Superior temporal gyrus (tissue), 1 donor: ENCODE measurements around the gene ZKSCAN3.
"Not testable (repeated sequence)": the region's sequence is repeated elsewhere in the genome, so short reads cannot be mapped to it uniquely, and the experiment has no call there.

Experiments
- DNase-seq: peaks from one replicate; pipeline ENCODE4 v3.0.0-alpha.2; 2016; ENCODE audit errors: extremely low spot score

The ZKSCAN3 gene

GRCh38 chr6:28343898-28344677 is 5.7 kb upstream of the ZKSCAN3 start:
- DNase-seq, result no peak

GRCh38 chr6:28345201-28345600 is 4.5 kb upstream of the ZKSCAN3 start:
- DNase-seq, result no peak

GRCh38 chr6:28347119-28347518 is 2.6 kb upstream of the ZKSCAN3 start:
- no peak for DNase-seq

- no peak for DNase-seq
These were observed 329 bp upstream of the ZKSCAN3 start for GRCh38 chr6:28349344-28349891.

- no peak for DNase-seq
These were observed 1.3 kb downstream of the ZKSCAN3 start for GRCh38 chr6:28351087-28351486.

- no peak for DNase-seq
These were observed 1.8 kb downstream of the ZKSCAN3 start for GRCh38 chr6:28351493-28351925.

- peak; percentile 18 for DNase-seq
These were observed 3.6 kb downstream of the ZKSCAN3 start for GRCh38 chr6:28353356-28353755.

GRCh38 chr6:28353981-28354676 is 4.4 kb downstream of the ZKSCAN3 start:
- peak; percentile 64 for DNase-seq

- no peak for DNase-seq
These were observed 5.2 kb downstream of the ZKSCAN3 start for GRCh38 chr6:28354688-28355554.

GRCh38 chr6:28355743-28356665 is 6.3 kb downstream of the ZKSCAN3 start:
- DNase-seq, result peak; percentile 95

- no peak for DNase-seq
These were observed 6.9 kb downstream of the ZKSCAN3 start for GRCh38 chr6:28356666-28357020.

- DNase-seq, result peak; percentile 63
These were observed 7.3 kb downstream of the ZKSCAN3 start for GRCh38 chr6:28357036-28357435.

- DNase-seq, result not testable (repeated sequence)
These were observed 9.8 kb downstream of the ZKSCAN3 start for GRCh38 chr6:28359562-28359961.

- no peak for DNase-seq
These were observed 11.2 kb downstream of the ZKSCAN3 start for GRCh38 chr6:28360961-28361360.

GRCh38 chr6:28365590-28365989 is 15.8 kb downstream of the ZKSCAN3 start:
- not testable (repeated sequence) for DNase-seq

GRCh38 chr6:28368522-28368921 is 18.8 kb downstream of the ZKSCAN3 start:
- DNase-seq, result no peak

- DNase-seq, result no peak
These were observed 19.7 kb downstream of the ZKSCAN3 start for GRCh38 chr6:28369463-28369862.

GRCh38 chr6:28370440-28370839 is 20.7 kb downstream of the ZKSCAN3 start:
- no peak for DNase-seq

- no peak for DNase-seq
These were observed 21.5 kb downstream of the ZKSCAN3 start for GRCh38 chr6:28371280-28371679.

- no peak for DNase-seq
These were observed 22.1 kb downstream of the ZKSCAN3 start for GRCh38 chr6:28371706-28372451.
